Measurements from ENCODE around the gene DCLK3. TPM values are rescaled to one million over a fixed set of nuclear protein-coding genes. Genes with fewer than 3 reads are reported as not detected.

Gene DCLK3
- total RNA-seq, 1 donor from 2014 or later = not detected

GRCh38 chr3:36764704-36765038 lies 318 bp upstream of the DCLK3 start:
- DNase-seq (ENCODE audit: low spot score) = no peak

- DNase-seq (ENCODE audit: low spot score) = no peak
Measured at GRCh38 chr3:36762918-36763849, 1.2 kb downstream of the DCLK3 start.

- no peak for DNase-seq (ENCODE audit: low spot score)
Measured at GRCh38 chr3:36761779-36762178, 2.6 kb downstream of the DCLK3 start.

GRCh38 chr3:36756269-36756668 lies 8.1 kb downstream of the DCLK3 start:
- DNase-seq (ENCODE audit: low spot score) = no peak

- DNase-seq (ENCODE audit: low spot score) = no peak
Measured at GRCh38 chr3:36751326-36751725, 13.0 kb downstream of the DCLK3 start.

- DNase-seq (ENCODE audit: low spot score) = no peak
Measured at GRCh38 chr3:36750737-36751136, 13.6 kb downstream of the DCLK3 start.

GRCh38 chr3:36744763-36745162 lies 19.6 kb downstream of the DCLK3 start:
- no peak for DNase-seq (ENCODE audit: low spot score)

- no peak for DNase-seq (ENCODE audit: low spot score)
Measured at GRCh38 chr3:36743826-36744225, 20.5 kb downstream of the DCLK3 start.

GRCh38 chr3:36741285-36741684 lies 23.1 kb downstream of the DCLK3 start:
- DNase-seq (ENCODE audit: low spot score) = no peak

GRCh38 chr3:36740787-36741186 lies 23.6 kb downstream of the DCLK3 start:
- no peak for DNase-seq (ENCODE audit: low spot score)

GRCh38 chr3:36738702-36739101 lies 25.7 kb downstream of the DCLK3 start:
- no peak for DNase-seq (ENCODE audit: low spot score)

- no peak for DNase-seq (ENCODE audit: low spot score)
Measured at GRCh38 chr3:36736301-36736700, 28.1 kb downstream of the DCLK3 start.

GRCh38 chr3:36734742-36735141 lies 29.6 kb downstream of the DCLK3 start:
- DNase-seq (ENCODE audit: low spot score) = no peak

- DNase-seq (ENCODE audit: low spot score) = no peak
Measured at GRCh38 chr3:36733723-36734122, 30.6 kb downstream of the DCLK3 start.

GRCh38 chr3:36733162-36733696 lies 31.1 kb downstream of the DCLK3 start:
- no peak for DNase-seq (ENCODE audit: low spot score)

GRCh38 chr3:36730966-36731365 lies 33.4 kb downstream of the DCLK3 start:
- no peak for DNase-seq (ENCODE audit: low spot score)

- DNase-seq (ENCODE audit: low spot score) = no peak
Measured at GRCh38 chr3:36729204-36730056, 34.9 kb downstream of the DCLK3 start.

- no peak for DNase-seq (ENCODE audit: low spot score)
Measured at GRCh38 chr3:36714343-36715086, 49.8 kb downstream of the DCLK3 start.

GRCh38 chr3:36713904-36714303 lies 50.4 kb downstream of the DCLK3 start:
- no peak for DNase-seq (ENCODE audit: low spot score)

- no peak for DNase-seq (ENCODE audit: low spot score)
Measured at GRCh38 chr3:36710606-36711005, 53.7 kb downstream of the DCLK3 start.

GRCh38 chr3:36709826-36710365 lies 54.5 kb downstream of the DCLK3 start:
- DNase-seq (ENCODE audit: low spot score) = no peak

- no peak for DNase-seq (ENCODE audit: low spot score)
Measured at GRCh38 chr3:36709281-36709680, 55.1 kb downstream of the DCLK3 start.
